Measurements from ENCODE around the gene MPST. TPM values are rescaled to one million over a fixed set of nuclear protein-coding genes. Genes with fewer than 3 reads are reported as not detected.

MPST gene
- total RNA-seq, 1 experiment from 2014 or later: 68.6 TPM

GRCh38 chr22:37001826-37002225, 17.7 kb upstream of the MPST start:
- H3K79me2 ChIP-seq (ENCODE audit: insufficient read depth, low read length): no peaks in the 10 kb centered on the region
- no peak overlapping the region for H3K27ac ChIP-seq (ENCODE audit: low read depth, low read length)
- peaks cover 17 to 29% of the 10 kb centered on the region in 2 experiments for H3K4me1 ChIP-seq (ENCODE audit: control insufficient read depth in 1 of 2, insufficient read depth in 2 of 2, low read length in 2 of 2)
- no peaks in the 10 kb centered on the region for H3K9me2 ChIP-seq (ENCODE audit: insufficient read depth)
- DNase-seq (ENCODE audit: low read depth, low spot score): no peak
- TF ChIP-seq CEBPB (IDR thresholded peaks at IDR 0.05; ENCODE audit: low read depth): no peak
- TF ChIP-seq TCF7L2 (IDR thresholded peaks at IDR 0.05; ENCODE audit: borderline replicate concordance, extremely low read depth, insufficient read depth, insufficient read length): no peak
- no peak for TF ChIP-seq POLR2AphosphoS5 (IDR thresholded peaks at IDR 0.05; ENCODE audit: low read depth, low read length)
- no peak for TF ChIP-seq EZH2phosphoT487 (IDR thresholded peaks at IDR 0.05; ENCODE audit: borderline replicate concordance)
- TF ChIP-seq SIN3A (IDR thresholded peaks at IDR 0.05; ENCODE audit: low read depth): no peak
- no peak for TF ChIP-seq REST (IDR thresholded peaks at IDR 0.05; ENCODE audit: low read depth)
- no peak for TF ChIP-seq ELF1 (IDR thresholded peaks at IDR 0.05; ENCODE audit: borderline replicate concordance, low read depth)
- no peak for TF ChIP-seq CTCF (IDR thresholded peaks at IDR 0.05 in 2 of 3, conservative IDR thresholded peaks at IDR 0.05 in 1 of 3; ENCODE audit: borderline replicate concordance in 1 of 3, insufficient read depth in 1 of 3, low read depth in 2 of 3, low read length in 2 of 3)
- TF ChIP-seq EZH2 (IDR thresholded peaks at IDR 0.05): no peak
- TF ChIP-seq RAD21 (IDR thresholded peaks at IDR 0.05; ENCODE audit: low read depth): no peak
- TF ChIP-seq MAX (IDR thresholded peaks at IDR 0.05): no peak
- no peak for TF ChIP-seq YY1 (IDR thresholded peaks at IDR 0.05; ENCODE audit: extremely low read depth, insufficient replicate concordance, low read depth, low read length)
- TF ChIP-seq ZBTB33 (IDR thresholded peaks at IDR 0.05; ENCODE audit: extremely low read depth, insufficient replicate concordance, low read length): no peak
- TF ChIP-seq SP1 (IDR thresholded peaks at IDR 0.05; ENCODE audit: low read depth): no peak
- no peak for TF ChIP-seq JUND (IDR thresholded peaks at IDR 0.05)
- no peak for TF ChIP-seq ZNF274 (IDR thresholded peaks at IDR 0.05; ENCODE audit: low read depth, low read length)
- TF ChIP-seq POLR2A (IDR thresholded peaks at IDR 0.05; ENCODE audit: borderline replicate concordance, extremely low read depth, insufficient read depth, insufficient read length): no peak
- TF ChIP-seq EGR1 (IDR thresholded peaks at IDR 0.05; ENCODE audit: low read depth): no peak
- no peak for TF ChIP-seq CBX3 (IDR thresholded peaks at IDR 0.05; ENCODE audit: low read depth)
- no peak overlapping the region for H3K4me3 ChIP-seq (replicated peaks in 1 of 2; ENCODE audit: low read depth in 1 of 2, low read length in 2 of 2)
- intact Hi-C loops (cut with micrococcal nuclease): no loop called here
- H3K9ac ChIP-seq (ENCODE audit: low read length): no peak overlapping the region
- H2AFZ ChIP-seq (ENCODE audit: low read depth, low read length, poor library complexity, severe bottlenecking): no peak overlapping the region
- H4K20me1 ChIP-seq (ENCODE audit: insufficient read depth): no peaks in the 10 kb centered on the region
- no TSS peak for BruUV-seq (replicated peaks)
- ChIA-PET POLR2A (no interaction called here), CTCF (no interaction called here), RAD21 (ENCODE audit: low non-redundant PET in 1 of 2, low total read pairs in 2 of 2, uncharacterized antibody in 2 of 2, unreplicated experiment in 2 of 2) (no interaction called here)
- H3K4me2 ChIP-seq (ENCODE audit: low read length): no peak overlapping the region
- H3K9me3 ChIP-seq (ENCODE audit: control insufficient read depth in 1 of 2, insufficient read depth in 1 of 2, low read depth in 1 of 2, low read length in 2 of 2): peaks cover 0 to 4% of the 10 kb centered on the region in 2 experiments; a peak in 2 of 4 replicates
- no peaks in the 10 kb centered on the region for H3K36me3 ChIP-seq (ENCODE audit: control insufficient read depth in 1 of 2, insufficient read depth in 2 of 2, low read length in 2 of 2)
- no peaks in the 10 kb centered on the region for H3K27me3 ChIP-seq (ENCODE audit: insufficient read depth, low read length)
- no peak for ATAC-seq
